ENCODE data around the gene GPR135.

DNA sequence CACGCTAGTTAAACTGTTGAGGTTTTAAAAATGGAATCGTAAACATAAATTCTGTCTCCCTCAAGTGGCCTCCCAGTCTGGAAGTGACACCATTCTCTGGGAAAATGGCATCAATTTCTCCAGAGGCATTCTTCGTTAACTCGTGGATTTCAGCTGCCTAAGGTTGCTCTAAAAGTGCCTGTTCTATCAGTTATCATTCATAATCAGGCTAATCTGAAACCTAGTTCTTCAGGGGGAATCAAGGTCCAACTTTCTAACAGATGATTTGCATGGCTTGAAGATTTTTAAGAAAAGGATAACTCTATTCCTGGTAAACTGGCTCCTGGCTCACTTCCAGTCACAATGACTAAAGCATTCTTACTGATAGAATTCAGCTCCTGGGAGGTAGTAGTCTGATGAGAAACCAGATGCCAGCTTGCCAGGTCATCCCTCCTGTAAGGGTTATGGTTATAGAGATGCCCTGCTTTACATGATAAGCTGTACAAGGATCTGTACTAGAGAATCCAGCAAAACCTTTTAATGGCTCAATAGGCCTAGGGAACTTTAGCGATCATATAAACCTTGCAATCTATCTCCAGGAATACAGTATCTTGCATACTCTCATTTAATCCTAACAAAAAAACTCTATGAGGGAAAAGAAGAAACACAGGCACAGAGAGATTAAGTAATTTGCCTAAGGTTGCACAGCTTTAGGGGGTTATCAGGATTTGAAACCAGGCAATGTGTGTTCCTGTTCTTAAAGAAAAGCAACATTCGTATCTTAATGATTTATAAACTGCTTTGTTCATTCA is 17.6 kb upstream of the GPR135 start:
- TF ChIP-seq L3MBTL2 (conservative IDR thresholded peaks at IDR 0.05) (no peak), SUZ12 (IDR thresholded peaks at IDR 0.05) (no peak), TARDBP (IDR thresholded peaks at IDR 0.05) (no peak), HDGF (IDR thresholded peaks at IDR 0.05; ENCODE audit: borderline replicate concordance) (no peak), BHLHE40 (IDR thresholded peaks at IDR 0.05; ENCODE audit: borderline replicate concordance) (no peak), SP1 (IDR thresholded peaks at IDR 0.05) (no peak), NFRKB (IDR thresholded peaks at IDR 0.05) (no peak), FOXA1 (IDR thresholded peaks at IDR 0.05) (no peak), ARNT (IDR thresholded peaks at IDR 0.05) (no peak), FOXM1 (IDR thresholded peaks at IDR 0.05; ENCODE audit: borderline replicate concordance) (no peak), ZNF384 (IDR thresholded peaks at IDR 0.05) (no peak)
